Adrenal gland (tissue), 12 donors: ENCODE measurements around the gene ZCCHC17. TPM values are rescaled to one million over a fixed set of nuclear protein-coding genes. Genes with fewer than 3 reads are reported as not detected.

ENCODE experiments used
- DNase-seq, 7 donors: peaks; one replicate each; pipeline ENCODE4 v3.0.0-alpha.2; 2019 to 2020
- H3K27ac ChIP-seq, 5 donors: fragments of 200-600 bp; sonication (generic) in 4 of 5; 1 replicate in 3 of 5; 2 replicates in 2 of 5; pipeline versions ENCODE4 v1.5.1 to v1.8.0; 2016 to 2020; ENCODE audit warnings: mild to moderate bottlenecking in 1 of 5
- H3K27me3 ChIP-seq: fragments of 200-600 bp; 2 replicates; pipeline ENCODE4 v1.8.0; 2021
- H3K36me3 ChIP-seq, 2 donors: fragments of 200-600 bp; replicated peaks in 1 of 2; 1 replicate in 1 of 2; 2 replicates in 1 of 2; pipeline versions ENCODE4 v1.5.1 to v1.8.0; 2018 to 2022
- H3K4me1 ChIP-seq, 2 donors: fragments of 200-600 bp; replicated peaks in 1 of 2; 1 replicate in 1 of 2; 2 replicates in 1 of 2; pipeline versions ENCODE4 v1.5.1 to v1.8.0; 2018 to 2021
- H3K4me3 ChIP-seq, 4 donors: fragments of 200-600 bp; sonication (generic) in 3 of 4; one replicate each; pipeline ENCODE4 v1.5.1; 2016 to 2018
- H3K9me3 ChIP-seq, 3 donors: fragments of 200-600 bp; sonication (generic) in 1 of 3; replicated peaks in 1 of 3; 1 replicate in 2 of 3; 2 replicates in 1 of 3; pipeline versions ENCODE4 v1.5.1 to v1.8.0; 2016 to 2021
- CTCF ChIP-seq, 6 experiments: fragments of 450-650 bp in 4 of 6; fragments of 200-600 bp in 2 of 6; sonication (generic) in 1 of 6; IDR thresholded peaks; 1 replicate in 5 of 6; 2 replicates in 1 of 6; pipeline versions ENCODE4 v1.5.1 to v1.8.0; 2016 to 2021; ENCODE audit warnings: antibody characterized with exemption in 6 of 6, mild to moderate bottlenecking in 2 of 6, moderate library complexity in 1 of 6
- POLR2A ChIP-seq, 2 donors: fragments of 450-650 bp; IDR thresholded peaks; one replicate each; pipeline ENCODE4 v1.6.1; 2017; ENCODE audit warnings: antibody characterized with exemption in 2 of 2, mild to moderate bottlenecking in 2 of 2, moderate library complexity in 1 of 2
- WGBS, 4 donors: extraction: QIAGEN DNeasy Blood & Tissue Kit in 2 of 4; methylation state at CpG; one replicate each; pipeline versions ENCODE4 v1.1.5 to v1.1.7; 2013 to 2017; 5-methylcytosine and 5-hydroxymethylcytosine counted together
- intact Hi-C, 2 donors: fragments of 100-400 bp; cut with DNase I; formaldehyde crosslinking; loops; one replicate each; pipeline versions ENCODE4 v1.14.1 to v1.15.0; 2022 to 2023
- polyA plus RNA-seq, 3 donors: library from polyadenylated mRNA; stranded (reverse); fragments of 200-250 nt in 2 of 3; fragments of 350-450 nt in 1 of 3; fragmentation: Illumina TruSeq in 1 of 3; extraction: RNeasy Lipid Tissue Mini Kit (QIAGEN cat#74804) in 1 of 3; gene quantifications; one replicate each; pipeline ENCODE4 v1.2.3, GENCODE V29; 2013 to 2014
- total RNA-seq, 9 donors: library from RNA; depleted of rRNA in 4 of 9; stranded (reverse); fragments of >200 nt in 4 of 9; fragments of 120-200 nt in 1 of 9; fragmentation: NEBNext Ultra II Directional in 1 of 9; extraction: Animal tissue kit (Norgen Biotek cat#: 25700) in 1 of 9; gene quantifications; one replicate each; pipeline versions ENCODE4 v1.1.0 to v1.2.4, GENCODE V29; 2013 to 2023
- donor health status: healthy with polysubstance abuse.
- donor health status: Bipolar disorder and iron deficiency.
- donor health status: DM: yes; HTN: yes; CAD: no.
- donor health status: DM: no; HTN: no; CAD: no.
- donor health status: DM: no; HTN: no; CAD: no.
- donor health status: DM: yes; HTN: yes; CAD: no.

ZCCHC17 gene
- total and polyA plus RNA-seq, 12 donors, result 20.9 to 62.1 (median 29.5) TPM

- no peak for TF ChIP-seq POLR2A (IDR thresholded peaks at IDR 0.05)
- TF ChIP-seq CTCF (IDR thresholded peaks at IDR 0.05), result no peak
- no peak overlapping the region for H3K27ac ChIP-seq
- no peaks in the 10 kb centered on the region for H3K9me3 ChIP-seq
- peaks cover 5 to 8% of the 10 kb centered on the region in 2 donors for H3K4me1 ChIP-seq
- H3K4me3 ChIP-seq, result no peak overlapping the region
- intact Hi-C loops, result no loop called here
- H3K27me3 ChIP-seq, result peaks cover 1% of the 10 kb centered on the region
- H3K36me3 ChIP-seq, result no peaks in the 10 kb centered on the region
- 84 to 87% (median 86%) methylated on average over 12 to 18 of the region's 18 CpGs for WGBS, 4 donors
- DNase-seq, result no peak
Observed at GRCh38 chr1:31407029-31407626, 110.3 kb downstream of the ZCCHC17 start.

GRCh38 chr1:31408788-31409318 lies 112.0 kb downstream of the ZCCHC17 start:
- intact Hi-C loops, result no loop called here
- peaks cover 3% of the 10 kb centered on the region for H3K27me3 ChIP-seq
- 81 to 90% (median 86%) methylated on average over 5 of the region's 5 CpGs for WGBS, 4 donors
- TF ChIP-seq POLR2A (IDR thresholded peaks at IDR 0.05), result no peak
- no peak for TF ChIP-seq CTCF (IDR thresholded peaks at IDR 0.05)
- no peaks in the 10 kb centered on the region for H3K9me3 ChIP-seq
- no peak overlapping the region for H3K27ac ChIP-seq
- no peak for DNase-seq
- H3K4me1 ChIP-seq, result peaks cover 5 to 14% of the 10 kb centered on the region in 2 donors
- no peak overlapping the region for H3K4me3 ChIP-seq
- no peaks in the 10 kb centered on the region for H3K36me3 ChIP-seq

DNA sequence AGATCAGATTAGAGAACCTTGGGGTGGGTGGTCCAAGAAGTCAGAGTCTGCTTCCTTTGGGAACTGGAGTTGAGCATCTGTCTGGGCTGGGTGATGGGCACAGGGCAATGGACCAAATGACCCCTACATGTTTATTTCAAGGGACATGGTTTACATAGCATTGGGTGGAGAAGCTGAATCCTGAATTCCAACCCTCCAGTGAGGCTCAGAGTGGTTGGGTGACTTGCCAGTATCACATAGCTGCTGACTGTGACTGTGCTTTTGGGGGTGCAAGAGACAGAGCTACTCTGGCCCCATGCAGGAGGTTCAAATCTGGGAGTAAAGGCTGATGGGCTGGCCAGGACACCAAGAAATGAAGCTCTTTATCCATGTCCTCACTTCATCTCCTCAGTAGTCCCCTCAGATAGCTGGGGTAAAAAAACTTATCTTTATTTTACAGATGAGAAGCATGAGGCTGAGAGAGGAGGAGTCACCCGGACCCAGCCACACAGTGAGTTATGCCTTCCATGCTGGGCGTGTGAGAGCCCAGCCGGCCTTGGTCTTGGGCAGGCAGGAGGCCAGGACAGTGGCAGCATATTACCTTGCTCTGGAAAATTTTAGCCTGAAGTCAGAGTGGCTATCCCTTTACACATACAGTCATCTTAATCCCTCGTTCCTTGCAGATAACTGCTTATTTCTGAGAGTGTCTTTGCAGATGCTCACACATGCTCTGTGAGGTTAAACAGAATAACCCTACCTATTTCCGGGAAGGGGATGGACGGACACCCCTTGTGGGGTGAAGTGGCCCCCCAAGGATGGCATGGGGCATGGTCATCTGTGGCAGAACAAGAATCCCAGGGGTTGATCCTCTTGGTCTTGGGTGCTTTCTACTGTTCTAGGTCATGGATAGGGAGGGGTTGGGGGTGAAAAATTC lies 113.4 kb downstream of the ZCCHC17 start:
- H3K27me3 ChIP-seq, result peaks cover 3% of the 10 kb centered on the region
- H3K4me3 ChIP-seq, result no peak overlapping the region
- 25 to 64% (median 49%) methylated on average over 6 of the region's 6 CpGs for WGBS, 4 donors
- H3K4me1 ChIP-seq, result peaks cover 5 to 14% of the 10 kb centered on the region in 2 donors
- H3K27ac ChIP-seq, result peak overlapping the region in 2 of 5 donors; percentile 47
- H3K9me3 ChIP-seq, result no peaks in the 10 kb centered on the region
- peak; percentile 63 to 90 (median 85) for DNase-seq
- TF ChIP-seq POLR2A (IDR thresholded peaks at IDR 0.05), result no peak
- TF ChIP-seq CTCF (IDR thresholded peaks at IDR 0.05), result no peak
- H3K36me3 ChIP-seq, result no peaks in the 10 kb centered on the region
- intact Hi-C loops, result loop anchor here in 1 of 2 donors (5.0 kb wide), 1 partner anchor 218 kb away; no protein-coding TSS in a partner anchor

- peaks cover 5 to 14% of the 10 kb centered on the region in 2 donors for H3K4me1 ChIP-seq
- DNase-seq, result peak in 2 of 7 donors; percentile 29 to 42
- 43 to 66% (median 58%) methylated on average over 4 of the region's 4 CpGs for WGBS, 4 donors
- peaks cover 3% of the 10 kb centered on the region for H3K27me3 ChIP-seq
- H3K27ac ChIP-seq, result peak overlapping the region in 2 of 5 donors; percentile 47
- no peaks in the 10 kb centered on the region for H3K9me3 ChIP-seq
- intact Hi-C loops, result loop anchor here in 1 of 2 donors (5.0 kb wide), 1 partner anchor 219 kb away; no protein-coding TSS in a partner anchor
- no peaks in the 10 kb centered on the region for H3K36me3 ChIP-seq
- TF ChIP-seq POLR2A (IDR thresholded peaks at IDR 0.05), result no peak
- TF ChIP-seq CTCF (IDR thresholded peaks at IDR 0.05), result no peak
- no peak overlapping the region for H3K4me3 ChIP-seq
Observed at GRCh38 chr1:31410871-31411270, 114.0 kb downstream of the ZCCHC17 start.
